Measurements from ENCODE around the gene TAC4.
"Not testable (repeated sequence)": the region's sequence is repeated elsewhere in the genome, so short reads cannot be mapped to it uniquely, and the experiment has no call there.

Gene TAC4

DNA sequence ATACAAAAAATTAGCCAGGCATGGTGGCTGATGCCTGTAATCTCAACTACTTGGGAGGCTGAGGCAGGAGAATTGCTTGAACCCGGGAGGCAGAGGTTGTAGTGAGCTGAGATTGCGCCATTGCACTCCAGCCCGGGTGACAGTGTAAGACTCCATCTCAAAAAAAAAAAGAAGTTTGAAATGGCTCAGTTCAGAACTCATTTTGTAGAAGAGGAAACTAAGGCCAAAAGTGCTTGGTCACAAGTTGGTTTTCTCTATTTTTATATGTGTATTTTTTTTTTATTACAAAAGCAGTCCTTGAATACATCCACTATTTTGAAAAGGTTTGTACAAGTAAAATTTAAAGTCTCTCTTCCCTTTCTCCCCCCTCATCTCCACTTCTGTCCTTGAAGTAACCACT, 5.5 kb downstream of the TAC4 start:
- no peak for DNase-seq

DNA sequence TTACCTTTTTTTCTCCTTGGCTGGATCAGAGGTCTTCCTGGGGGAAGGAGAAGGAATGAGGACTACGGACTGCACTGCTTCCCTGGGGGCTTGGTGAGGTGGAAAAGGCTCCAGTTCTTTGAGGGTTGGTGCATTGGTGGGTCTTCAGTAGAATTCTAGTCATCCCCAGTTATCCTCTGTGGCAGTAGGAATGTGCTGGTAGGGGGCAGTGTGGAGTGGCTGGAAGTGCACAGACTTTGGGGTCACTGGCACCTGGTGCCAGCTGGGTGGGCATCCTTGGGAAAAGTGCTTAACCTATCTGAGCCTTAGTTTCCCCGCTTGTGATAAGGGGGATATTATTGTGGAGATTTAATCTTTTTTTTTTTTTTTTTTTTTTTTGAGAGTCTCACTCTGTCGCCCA, 6.3 kb downstream of the TAC4 start:
- no peak for DNase-seq

DNA sequence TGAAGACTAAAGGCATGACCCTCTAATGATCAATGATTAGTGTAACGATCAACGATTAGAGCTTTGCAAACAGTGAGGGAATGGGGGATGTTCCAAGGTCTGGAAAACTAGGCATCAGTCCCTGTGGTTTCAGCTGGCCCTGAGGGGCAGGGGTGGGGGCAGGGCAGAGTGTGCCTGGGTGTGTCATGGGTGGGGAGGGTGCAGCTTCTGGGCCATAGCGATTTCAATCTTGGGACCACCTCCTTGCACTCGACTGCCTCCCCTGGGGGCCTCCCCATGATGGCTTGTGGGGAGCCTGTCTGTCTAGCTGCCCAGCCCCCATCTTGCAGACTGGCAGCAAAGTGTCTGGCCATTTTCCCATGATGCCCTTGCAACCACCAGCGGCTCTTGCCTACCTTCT, 8.4 kb downstream of the TAC4 start:
- DNase-seq = no peak

DNA sequence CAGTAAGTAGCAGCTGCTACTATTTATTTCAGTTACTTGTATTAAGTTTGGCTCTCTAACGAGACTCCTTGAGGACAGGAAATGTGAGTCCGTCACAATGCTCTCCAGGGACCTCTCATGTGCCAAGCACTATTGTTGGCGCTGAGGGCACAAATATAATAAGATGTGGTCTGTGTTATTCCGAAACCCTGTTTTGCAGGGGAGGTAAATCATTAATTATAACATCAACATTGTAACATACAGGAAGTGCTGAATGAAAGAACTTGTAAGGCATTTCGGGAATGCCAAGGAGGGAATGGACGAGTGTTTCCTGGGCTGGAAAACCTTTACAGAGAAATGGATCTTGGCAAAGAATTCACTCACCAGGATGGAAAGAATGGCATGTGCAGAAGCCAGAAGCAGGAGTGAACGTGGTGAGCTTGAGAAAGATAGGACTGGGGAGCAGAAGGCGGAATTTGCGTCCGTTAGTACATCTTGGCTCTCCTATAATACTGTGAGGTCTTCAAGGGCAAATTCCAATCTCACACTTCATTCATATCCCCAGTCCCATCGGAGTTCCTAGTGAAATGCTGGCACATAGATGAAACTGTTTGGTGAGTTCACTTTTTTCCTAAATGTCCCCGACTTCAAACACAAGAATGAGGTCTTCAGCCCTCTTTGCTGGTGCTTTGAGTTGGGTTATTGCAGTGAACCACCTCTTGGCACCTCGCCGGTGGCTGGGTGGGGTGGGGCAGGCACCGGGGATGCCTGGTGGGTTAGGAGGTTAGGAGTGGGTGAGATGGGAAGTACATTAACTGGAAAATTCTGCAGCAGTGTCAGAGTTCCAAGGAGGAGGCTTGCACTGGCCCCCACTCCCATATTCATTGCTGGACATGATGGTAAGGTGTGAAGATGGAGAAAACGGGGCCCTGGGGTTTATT, 11.5 kb downstream of the TAC4 start:
- DNase-seq = no peak

DNA sequence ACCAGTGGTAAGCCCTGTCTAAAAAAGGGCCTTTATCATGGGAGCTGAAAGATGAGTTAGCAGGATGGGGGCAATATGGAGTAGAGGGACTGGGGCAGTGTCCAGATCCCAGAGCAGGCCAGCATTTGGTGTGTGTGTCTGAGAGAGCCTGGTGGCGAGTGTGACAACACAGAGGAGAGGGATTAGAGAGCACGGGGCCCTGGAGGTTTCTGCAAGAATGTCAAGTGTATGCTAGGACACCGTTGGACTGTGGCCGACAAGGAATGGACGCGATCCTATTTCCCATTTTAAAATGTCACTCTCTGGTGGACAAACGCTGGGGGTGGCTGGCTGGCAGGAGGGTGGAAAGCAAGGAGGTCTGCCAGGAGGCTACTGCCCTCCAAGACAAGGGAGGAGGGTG, 12.4 kb downstream of the TAC4 start:
- no peak for DNase-seq

DNA sequence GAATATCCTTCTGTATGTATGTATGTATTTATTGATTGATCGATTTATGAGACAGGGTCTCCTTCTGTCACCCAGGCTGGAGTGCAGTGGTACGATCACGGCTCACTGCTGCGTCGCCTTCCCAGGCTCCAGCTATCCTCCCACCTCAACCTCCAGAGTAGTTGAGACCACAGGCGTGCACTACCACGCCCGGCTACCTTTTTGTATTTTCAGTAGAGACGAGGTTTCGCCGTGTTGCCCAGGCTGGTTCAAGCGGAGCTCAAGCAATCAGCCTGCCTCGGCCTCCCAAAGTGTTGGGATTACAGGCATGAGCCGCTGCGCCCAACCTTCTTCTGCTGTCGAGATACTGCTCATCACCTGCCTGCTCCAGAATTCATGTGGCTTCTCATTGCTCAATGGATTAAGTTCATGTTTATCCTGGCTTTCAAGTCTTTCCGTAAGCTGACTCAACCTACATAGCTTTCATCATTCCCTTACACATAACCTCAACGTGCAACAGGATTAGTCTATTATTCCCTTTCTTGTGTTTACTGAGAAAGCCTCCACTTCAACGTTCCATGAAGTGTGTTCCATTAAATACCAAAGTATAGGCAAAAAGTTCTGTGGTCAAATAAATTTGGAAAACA, 13.6 kb downstream of the TAC4 start:
- no peak for DNase-seq

DNA sequence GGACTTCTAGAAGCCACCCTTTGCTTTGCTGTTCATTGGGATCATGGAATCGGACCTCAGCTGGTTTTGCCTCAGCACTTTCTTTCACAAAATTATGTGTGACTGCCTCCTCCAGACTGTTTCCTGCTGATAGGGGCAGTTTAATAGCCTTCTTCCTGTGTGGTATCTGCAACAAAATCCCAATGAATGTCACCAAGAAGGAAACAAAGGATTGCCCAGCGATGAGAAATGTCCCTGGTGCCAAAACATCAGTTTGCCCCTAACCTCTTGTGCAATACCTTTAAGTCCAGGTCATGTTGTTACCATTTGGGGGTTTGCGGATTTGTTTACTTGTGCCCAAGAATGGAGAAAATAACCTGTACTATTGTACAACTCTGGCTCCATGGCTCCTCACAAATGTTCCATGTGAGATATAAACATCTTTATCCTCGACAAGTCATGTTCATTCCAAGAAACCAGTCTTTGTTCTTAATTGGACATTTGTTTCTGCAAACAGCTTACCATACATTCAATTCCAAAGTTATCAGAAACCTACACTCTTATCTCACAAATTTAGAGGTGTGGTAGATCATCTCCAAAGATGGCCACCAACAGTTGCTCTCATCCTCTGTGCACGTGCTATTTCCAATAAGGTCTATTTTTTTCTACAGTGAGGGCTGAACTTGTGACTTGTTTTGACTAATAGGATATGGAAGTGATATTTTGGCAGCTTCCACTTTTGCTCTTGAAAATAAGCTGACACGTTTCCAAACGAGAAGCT, 14.8 kb downstream of the TAC4 start:
- no peak for DNase-seq

DNA sequence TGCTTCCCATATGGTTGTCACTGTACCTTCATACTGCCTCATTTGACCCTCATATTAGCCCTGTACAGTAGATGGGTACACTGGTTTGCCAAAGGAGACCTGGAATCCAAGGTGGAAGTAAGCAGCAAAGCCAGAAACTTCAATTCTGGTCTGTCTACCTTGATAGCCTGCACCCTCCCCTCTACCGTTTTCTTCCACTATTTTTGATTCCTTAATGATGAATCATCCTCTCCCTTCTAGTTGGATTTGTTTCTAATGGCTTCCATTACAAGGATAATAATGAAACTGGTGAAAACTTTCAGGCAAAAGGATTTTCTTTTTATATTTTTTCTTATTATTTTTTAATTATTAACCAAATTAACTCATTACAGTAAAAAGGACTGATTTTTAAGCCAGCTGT, 17.3 kb downstream of the TAC4 start:
- no peak for DNase-seq

DNA sequence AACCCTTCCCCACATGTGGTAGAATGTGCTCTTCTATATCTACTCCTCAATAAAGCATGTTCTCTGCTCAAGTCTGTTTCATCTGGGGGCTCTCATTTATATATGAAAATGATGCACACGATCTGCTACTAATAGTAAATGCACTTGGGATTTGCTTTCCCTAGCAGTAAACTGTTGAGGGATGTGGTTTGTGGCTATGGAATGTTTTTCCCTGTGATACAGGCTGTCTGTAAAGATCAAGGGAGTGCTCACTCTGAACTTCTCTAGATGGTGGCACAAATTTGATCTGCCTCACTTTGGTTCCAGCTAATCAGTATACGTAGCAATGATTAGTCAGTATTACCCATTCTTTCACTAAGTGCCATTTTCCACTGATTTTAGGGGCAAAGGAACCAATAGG, 18.8 kb downstream of the TAC4 start:
- DNase-seq = no peak

DNA sequence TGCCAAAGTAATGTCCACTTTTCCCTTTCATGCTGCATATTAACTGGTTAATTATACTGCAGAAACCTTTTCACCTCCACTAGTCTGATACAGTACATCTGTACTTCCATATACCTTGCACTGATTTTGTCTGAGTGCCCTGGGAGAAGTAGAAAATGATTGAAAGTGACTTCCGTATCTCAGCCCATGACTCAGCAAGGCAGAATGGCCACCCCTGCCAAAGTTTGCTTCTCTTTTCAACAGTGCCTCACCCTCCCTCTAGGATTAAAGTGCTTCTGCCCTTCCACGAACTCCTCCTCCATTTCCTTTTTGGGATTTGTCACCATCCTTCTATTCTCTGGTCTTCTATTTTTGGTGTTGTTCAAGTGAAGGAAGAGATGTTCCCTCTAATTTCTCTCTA, 19.5 kb downstream of the TAC4 start:
- not testable (repeated sequence) for DNase-seq

DNA sequence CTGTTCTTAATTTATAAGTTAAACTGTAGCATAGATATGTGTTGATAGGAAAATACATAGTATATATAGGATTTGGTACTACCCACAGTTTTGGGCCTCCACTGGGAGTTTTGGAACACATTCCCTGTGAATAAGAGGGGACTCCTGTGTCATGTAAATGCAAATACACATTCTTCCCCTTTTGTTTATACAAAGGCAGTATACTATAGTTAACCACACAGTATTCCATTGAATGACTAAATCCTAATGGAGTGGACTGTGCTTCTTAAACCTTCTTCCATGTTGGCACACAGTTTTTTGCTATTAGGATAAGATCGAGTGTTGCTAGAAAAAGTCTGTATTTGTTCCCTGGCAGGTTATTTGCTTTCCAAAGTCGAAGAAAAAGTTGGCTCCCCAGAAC, 22.2 kb downstream of the TAC4 start:
- DNase-seq = no peak

DNA sequence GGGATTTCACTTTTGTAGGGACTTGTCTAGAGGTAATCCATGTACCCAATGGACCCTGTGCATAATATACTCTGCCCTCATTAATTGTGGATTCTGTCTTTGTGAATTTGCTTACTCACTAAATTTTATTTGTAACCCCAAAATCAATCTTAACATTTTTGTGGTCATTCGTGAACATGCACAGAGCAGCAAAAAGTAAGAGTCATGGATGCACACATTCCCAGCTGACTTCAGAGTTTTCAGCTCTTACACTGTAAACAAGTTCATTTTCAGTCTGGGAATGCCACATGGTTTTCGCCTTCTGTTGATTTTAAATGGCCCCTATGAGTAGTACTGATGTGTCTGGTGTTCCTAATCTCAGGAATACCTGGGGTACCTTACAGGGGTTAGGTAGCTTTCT, 24.3 kb downstream of the TAC4 start:
- no peak for DNase-seq

DNA sequence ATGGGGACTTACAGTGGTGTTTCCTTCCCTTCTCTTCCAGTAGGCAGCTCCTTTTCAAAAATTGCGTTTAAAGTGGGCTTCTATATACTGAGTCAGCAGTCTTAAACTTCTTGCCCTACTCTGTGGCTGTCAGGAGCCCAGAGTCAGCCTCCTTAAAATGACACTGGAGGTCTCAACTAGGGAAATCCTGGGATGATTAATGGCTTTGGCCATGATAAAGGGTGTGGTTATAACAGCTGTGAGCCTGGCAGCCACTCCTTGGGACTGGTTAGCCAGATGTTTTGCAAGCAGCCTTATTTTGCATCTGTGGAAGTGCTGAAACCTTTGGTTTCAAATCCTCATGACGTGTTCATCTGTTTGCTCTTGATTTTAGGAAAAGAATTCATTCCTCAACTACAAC, 25.0 kb downstream of the TAC4 start:
- no peak for DNase-seq

DNA sequence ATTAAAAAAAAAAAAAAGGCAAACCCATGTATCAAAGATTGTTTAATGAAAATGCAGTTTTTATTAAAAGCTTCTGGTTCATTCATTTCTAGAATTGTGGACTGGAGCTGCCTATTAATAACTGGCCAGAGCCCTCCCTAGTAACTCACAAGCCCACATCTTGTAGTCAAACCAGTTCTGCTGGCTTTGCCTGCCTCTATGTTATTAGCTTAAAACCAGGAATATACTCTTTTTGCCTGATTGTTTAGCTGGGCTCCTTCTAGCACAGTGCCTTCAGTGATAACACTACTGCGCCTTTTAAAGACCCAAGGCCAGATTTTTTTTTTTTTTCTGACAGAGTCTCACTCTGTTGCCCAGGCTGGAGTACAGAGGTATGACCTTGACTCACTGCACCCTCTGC, 26.0 kb downstream of the TAC4 start:
- DNase-seq = no peak

DNA sequence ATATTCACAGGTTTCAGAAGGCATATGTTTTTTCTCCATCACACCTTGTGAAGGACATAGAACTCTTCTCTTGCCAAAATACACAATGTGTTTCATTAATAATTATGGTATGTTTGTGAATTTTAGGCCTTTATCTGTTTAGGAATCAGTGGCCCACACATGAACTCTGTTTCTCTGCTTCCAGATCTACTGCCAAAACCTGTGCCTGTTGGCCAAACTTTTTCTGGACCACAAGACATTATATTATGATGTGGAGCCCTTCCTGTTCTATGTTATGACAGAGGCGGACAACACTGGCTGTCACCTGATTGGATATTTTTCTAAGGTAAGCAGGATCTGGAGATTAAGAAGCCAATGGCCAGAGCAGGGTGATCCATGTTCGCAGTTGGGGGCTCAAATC, 26.4 kb downstream of the TAC4 start:
- DNase-seq = no peak

DNA sequence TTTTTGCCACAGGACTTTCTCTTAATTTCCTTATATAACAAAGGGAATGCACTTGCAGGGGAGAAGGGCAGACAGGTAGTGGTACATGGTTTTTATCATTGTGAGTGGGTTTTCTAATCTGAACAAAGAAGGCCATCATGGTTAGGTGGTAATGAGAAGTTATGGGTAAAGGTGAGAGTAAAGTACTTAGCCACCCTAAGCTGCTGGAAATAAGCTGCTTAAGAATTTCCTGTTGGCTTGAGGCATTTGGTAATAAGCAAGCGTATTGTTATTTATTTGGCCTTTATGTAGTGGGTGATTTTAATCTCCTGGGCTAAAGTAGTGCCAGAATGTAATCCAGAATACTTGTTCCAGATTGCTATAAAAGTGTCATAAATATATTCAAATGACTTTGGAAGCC, 27.1 kb downstream of the TAC4 start:
- DNase-seq = no peak

DNA sequence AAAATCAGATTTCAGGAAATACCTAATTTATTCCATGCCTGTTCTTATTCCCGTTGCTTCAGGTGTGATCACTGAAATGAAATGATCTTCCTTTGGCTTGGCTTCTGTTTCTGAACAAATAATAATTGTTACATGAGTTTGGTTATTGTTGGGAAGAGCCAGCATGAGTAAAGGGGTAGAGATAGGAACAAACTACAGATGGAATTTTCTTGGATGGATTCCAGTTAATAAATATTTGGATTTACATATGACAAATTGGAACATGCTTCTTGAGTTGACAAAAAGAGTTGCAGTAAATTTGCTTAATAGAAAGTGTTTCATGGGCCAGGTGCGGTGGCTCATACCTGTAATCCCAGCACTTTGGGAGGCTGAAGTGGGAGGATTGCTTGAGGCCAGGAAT, 28.2 kb downstream of the TAC4 start:
- no peak for DNase-seq

DNA sequence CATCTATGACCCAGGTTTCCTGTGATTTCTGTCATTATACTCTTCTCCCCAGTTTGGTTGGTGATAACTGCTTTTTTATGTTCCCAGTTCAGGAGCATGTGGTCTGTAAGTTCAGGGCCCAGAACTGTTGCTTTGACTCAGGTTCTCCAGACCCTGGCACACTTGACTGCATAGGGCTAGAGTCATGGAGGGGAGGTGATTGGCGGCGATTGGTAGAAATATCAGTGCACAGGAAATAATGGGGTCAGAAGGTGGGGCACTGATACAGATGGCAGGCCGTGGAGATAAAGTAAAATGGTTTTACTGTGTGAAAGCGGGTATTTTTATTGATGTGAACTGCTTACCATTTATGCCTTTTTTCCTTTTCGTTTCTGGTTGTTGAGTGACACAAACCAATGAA, 28.7 kb downstream of the TAC4 start:
- no peak for DNase-seq

DNA sequence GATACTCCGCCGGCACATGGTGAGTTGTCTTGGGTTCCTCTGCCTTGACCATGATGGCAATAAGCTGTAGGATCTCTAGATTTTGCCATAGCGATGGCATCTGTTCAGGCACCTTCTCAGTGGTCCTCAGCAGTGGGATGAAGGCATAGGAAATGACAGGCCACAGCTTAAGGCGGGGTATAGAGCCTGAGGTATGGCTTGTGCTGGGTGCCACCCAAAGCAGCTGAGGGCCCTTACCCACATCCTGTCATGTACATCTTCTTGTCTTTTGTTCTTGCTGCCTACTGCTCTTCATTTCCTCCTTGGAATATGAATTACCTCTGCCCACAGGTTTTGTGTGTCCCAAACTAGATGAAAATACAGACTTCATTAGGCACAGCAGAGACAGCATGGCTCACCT, 29.9 kb downstream of the TAC4 start:
- DNase-seq = peak; percentile 12 to 85 (median 38)

DNA sequence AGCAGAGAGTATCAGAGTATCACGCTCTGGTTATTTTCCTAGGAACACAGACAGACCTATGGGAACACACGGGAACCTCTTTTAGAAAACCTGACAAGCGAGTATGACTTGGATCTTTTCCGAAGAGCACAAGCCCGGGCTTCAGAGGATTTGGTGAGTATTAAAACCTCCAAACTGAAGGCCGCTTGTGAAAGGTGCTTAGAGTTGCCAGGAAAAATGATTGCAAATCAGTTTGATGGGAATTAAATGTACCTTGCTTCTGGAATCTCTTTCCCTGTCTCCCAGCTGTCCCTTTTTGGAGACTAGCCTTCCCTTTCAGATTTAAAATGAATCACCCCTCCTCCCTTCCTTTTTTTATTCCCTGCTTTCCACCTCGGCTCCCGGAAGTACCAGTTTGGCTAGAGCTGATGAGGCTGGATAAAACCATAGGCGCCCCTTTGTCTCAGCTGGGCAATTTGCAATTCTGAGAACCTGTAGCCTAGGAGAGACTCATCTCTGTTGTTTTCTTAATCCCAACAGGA, 32.0 kb downstream of the TAC4 start:
- DNase-seq = no peak

DNA sequence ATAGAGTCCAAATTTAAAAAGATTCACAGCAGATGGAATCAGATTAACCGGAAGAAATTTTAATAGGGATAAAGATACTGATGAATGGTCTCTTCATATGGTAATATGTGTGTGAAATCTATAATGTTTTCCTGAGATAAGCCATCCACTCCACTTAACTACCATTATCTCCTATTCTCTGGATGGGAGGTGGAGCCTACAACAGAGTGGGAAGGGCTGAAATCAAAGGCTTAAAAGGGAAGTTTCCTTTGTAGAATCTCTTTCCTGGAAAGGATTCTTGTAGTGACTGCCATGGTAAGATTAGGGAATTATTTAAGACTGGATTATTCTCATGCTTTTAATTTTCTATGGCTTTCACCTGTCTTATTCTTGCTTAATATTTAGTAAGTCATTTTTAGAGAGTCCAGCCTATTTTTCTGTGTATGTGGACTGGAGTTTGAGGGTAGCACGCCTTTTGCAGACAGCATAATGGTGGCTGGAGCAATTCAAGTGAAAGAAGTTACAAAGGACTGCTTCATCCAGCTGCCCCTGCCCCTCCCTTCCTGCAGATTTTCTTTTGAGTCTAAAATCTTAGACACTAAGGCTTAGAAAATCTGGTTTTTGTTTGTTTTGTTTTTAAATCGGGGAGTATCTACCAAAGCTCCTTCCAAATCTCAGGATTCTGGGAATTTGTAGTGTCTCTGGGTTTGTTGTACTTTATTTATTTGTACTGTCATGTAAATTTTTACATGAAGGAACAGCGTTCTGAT, 32.9 kb downstream of the TAC4 start:
- DNase-seq = no peak

DNA sequence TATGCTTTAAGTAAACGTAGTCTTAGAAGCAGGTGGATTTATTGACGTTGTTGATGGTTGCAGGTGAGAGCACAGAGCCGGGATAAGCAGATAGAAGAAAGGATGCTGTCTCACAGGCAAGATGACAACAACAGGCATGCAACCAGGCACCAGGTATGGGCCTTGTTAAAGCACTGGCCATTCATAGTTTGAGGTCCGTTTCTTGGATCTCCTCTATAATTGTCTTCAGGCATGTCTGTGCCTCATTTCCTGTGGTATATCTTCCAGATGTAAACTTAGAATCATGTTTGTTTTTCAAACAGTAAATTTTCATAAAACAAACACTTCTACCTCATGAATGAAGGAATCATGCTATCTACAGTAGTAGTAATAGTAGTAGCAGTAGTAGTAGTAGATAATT, 38.8 kb downstream of the TAC4 start:
- DNase-seq = no peak

DNA sequence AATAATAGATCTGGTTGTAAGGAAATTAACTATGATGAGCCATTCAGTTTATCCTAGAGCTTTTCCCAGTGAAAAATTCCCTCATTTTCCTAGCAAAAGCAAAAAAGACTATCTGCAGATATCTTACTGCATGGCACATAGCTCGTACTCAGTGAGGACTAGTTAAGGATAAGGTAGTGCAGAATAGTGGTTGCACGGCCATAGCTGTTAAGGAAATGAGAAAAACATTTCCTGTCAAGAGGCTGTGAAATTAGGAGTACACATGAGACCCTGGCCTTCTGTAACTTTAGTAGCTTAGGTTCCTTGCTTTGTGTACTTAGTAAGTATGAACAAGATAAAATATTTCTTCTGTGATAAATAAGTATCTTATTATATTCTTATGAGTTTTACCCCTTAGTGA, 49.1 kb downstream of the TAC4 start:
- no peak for DNase-seq

All from T-helper 1 cell (primary cell).